Smooth muscle cell (in vitro differentiated cells): ENCODE results near the gene KRTAP5-3. TPM values are rescaled to one million over a fixed set of nuclear protein-coding genes. Genes with fewer than 3 reads are reported as not detected.

Experiments used
- DNase-seq: peaks from one replicate; lab custom pipeline; 2025; ENCODE audit not compliant: unreplicated experiment; lab: John Stamatoyannopoulos, UW
- H2AFZ ChIP-seq: fragments of 200-600 bp; sonication (generic); 2 replicates; pipeline ENCODE4 v1.6.0; 2016; ENCODE audit warnings: antibody characterized with exemption, low read depth, mild to moderate bottlenecking
- H3F3A ChIP-seq: fragments of 200-600 bp; sonication (generic); 2 replicates; pipeline ENCODE4 v1.6.0; 2017; ENCODE audit warnings: antibody characterized with exemption, low read depth
- H3K27ac ChIP-seq: fragments of 200-600 bp; sonication (generic); 2 replicates; pipeline ENCODE4 v1.5.1; 2016; ENCODE audit warnings: low read depth, mild to moderate bottlenecking
- H3K27me3 ChIP-seq: fragments of 200-600 bp; sonication (generic); 2 replicates; pipeline ENCODE4 v1.6.1; 2016; ENCODE audit warnings: low read depth, mild to moderate bottlenecking
- H3K36me3 ChIP-seq: fragments of 200-600 bp; sonication (generic); 2 replicates; pipeline ENCODE4 v1.5.1; 2016; ENCODE audit warnings: low read depth
- H3K4me1 ChIP-seq: fragments of 200-600 bp; sonication (generic); 2 replicates; pipeline ENCODE4 v1.5.1; 2016; ENCODE audit warnings: low read depth
- H3K4me2 ChIP-seq: fragments of 200-600 bp; sonication (generic); 2 replicates; pipeline ENCODE4 v1.6.0; 2016; ENCODE audit warnings: mild to moderate bottlenecking
- H3K4me3 ChIP-seq: fragments of 200-600 bp; sonication (generic); 2 replicates; pipeline ENCODE4 v1.5.1; 2016; ENCODE audit warnings: mild to moderate bottlenecking
- H3K79me2 ChIP-seq: fragments of 200-600 bp; sonication (generic); 2 replicates; pipeline ENCODE4 v1.6.0; 2016; ENCODE audit warnings: low read depth, mild to moderate bottlenecking
- H3K9ac ChIP-seq: fragments of 200-600 bp; sonication (generic); 2 replicates; pipeline ENCODE4 v1.6.0; 2016; ENCODE audit warnings: low read depth
- H3K9me3 ChIP-seq: fragments of 200-600 bp; sonication (generic); replicated peaks from 2 replicates; pipeline ENCODE4 v1.5.1; 2016; ENCODE audit warnings: low read depth
- H4K20me1 ChIP-seq: fragments of 200-600 bp; sonication (generic); 2 replicates; pipeline ENCODE4 v1.6.0; 2016; ENCODE audit warnings: low read depth
- WGBS: methylation state at CpG from one replicate; pipeline ENCODE4 v1.1.7; 2016; ENCODE audit warnings: low lambda C conversion rate; 5-methylcytosine and 5-hydroxymethylcytosine counted together
- polyA plus RNA-seq: library from polyadenylated mRNA; unstranded; fragments of >200 nt; fragmentation: Nextera tagmentation; extraction: Ambion mirVana; gene quantifications from 2 replicates; pipeline ENCODE4 v1.2.1, GENCODE V29; 2016
- total RNA-seq: library from RNA; depleted of rRNA; stranded (reverse); fragments of >200 nt; gene quantifications from 2 replicates; pipeline ENCODE4 v1.2.3, GENCODE V29; 2014
- TF ChIP-seq, protein P1 (sequence below): fragments of 200-600 bp; sonication (generic); IDR thresholded peaks from 2 replicates; pipeline ENCODE4 v1.5.1; 2017; ENCODE audit warnings: borderline replicate concordance, mild to moderate bottlenecking, antibody characterized with exemption; ENCODE audit not compliant: insufficient read depth, poor library complexity, severe bottlenecking

Gene KRTAP5-3
- total and polyA plus RNA-seq, 2 experiments from 2014 or later, result not detected

DNA sequence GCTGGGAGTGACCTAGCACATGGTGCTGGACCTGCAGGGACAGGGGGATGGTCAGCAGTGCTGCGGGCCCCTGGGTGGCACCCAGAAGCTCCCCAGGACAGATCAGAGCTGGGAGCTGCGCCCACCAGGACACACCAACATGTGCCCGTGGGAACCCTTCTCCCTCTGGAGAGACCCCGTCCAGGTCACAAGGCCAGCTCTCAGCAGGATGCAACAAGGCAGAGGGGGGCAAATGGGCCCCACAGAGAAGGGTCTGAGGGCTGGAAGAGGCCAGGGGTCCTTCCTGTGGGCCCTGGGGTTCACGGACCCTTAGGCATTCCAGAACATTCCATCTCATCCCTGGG, 42.4 kb downstream of the KRTAP5-3 start:
- WGBS, result 98% methylated on average over 5 of the region's 5 CpGs

DNA sequence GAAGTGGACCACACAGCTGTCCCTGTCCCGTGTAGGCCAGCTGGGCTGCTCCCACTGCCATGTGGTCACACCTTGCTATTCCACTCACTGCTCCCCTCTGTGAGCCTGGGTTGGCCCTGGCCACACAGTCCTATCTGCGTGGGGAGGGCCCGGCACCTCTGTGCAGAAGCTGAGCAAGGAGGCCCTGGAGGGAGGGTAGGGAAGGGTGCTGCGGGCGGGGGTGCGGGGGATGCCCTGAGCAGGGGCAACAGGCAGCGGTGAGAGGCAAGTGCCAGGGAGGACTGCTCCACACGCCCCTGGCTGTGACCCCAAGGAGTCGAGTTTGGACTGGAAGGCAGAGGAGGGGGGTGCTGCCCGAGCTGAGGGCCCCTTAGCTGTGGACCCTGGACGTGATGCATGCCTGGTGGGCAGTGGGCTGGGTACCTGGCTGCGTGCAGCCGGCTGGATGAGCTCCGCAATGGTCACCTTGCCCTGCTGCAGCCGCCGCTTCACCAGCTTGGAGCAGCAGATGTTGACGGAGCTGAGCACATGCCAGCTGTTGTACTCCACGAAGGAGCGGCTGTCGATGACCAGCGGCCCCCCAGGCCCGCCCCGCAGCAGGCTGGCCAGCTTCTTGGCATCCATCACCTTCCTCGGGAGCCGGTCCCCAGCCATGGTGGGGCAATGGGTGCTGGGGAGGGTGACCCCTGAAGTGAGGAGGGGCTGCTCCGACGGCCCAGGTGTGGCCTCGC, 42.9 kb downstream of the KRTAP5-3 start:
- Histone ChIP-seq H3K4me3 (no peak overlapping the region), H4K20me1 (peaks cover 100% of the 10 kb centered on the region), H3K9ac (no peak overlapping the region), H3K4me1 (no peaks in the 10 kb centered on the region), H3K9me3 (no peaks in the 10 kb centered on the region), H2AFZ (no peak overlapping the region), H3K79me2 (no peaks in the 10 kb centered on the region), H3K27ac (no peak overlapping the region), H3F3A (no peaks in the 10 kb centered on the region), H3K27me3 (no peaks in the 10 kb centered on the region), H3K4me2 (no peak overlapping the region), H3K36me3 (no peaks in the 10 kb centered on the region)
- DNase-seq, result no peak
- TF ChIP-seq, protein P1, sequence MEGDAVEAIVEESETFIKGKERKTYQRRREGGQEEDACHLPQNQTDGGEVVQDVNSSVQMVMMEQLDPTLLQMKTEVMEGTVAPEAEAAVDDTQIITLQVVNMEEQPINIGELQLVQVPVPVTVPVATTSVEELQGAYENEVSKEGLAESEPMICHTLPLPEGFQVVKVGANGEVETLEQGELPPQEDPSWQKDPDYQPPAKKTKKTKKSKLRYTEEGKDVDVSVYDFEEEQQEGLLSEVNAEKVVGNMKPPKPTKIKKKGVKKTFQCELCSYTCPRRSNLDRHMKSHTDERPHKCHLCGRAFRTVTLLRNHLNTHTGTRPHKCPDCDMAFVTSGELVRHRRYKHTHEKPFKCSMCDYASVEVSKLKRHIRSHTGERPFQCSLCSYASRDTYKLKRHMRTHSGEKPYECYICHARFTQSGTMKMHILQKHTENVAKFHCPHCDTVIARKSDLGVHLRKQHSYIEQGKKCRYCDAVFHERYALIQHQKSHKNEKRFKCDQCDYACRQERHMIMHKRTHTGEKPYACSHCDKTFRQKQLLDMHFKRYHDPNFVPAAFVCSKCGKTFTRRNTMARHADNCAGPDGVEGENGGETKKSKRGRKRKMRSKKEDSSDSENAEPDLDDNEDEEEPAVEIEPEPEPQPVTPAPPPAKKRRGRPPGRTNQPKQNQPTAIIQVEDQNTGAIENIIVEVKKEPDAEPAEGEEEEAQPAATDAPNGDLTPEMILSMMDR, result no peak
- WGBS, result 92% methylated on average over 27 of the region's 28 CpGs

More for the DNA sequence above, 42.4 kb downstream of the KRTAP5-3 start:
- no peaks in the 10 kb centered on the region for H3K27me3 ChIP-seq
- DNase-seq, result no peak
- no peak overlapping the region for H3K27ac ChIP-seq
- H3K79me2 ChIP-seq, result peaks cover under 1% of the 10 kb centered on the region
- no peak overlapping the region for H3K4me2 ChIP-seq
- H3K9me3 ChIP-seq, result no peaks in the 10 kb centered on the region
- H3K36me3 ChIP-seq, result no peaks in the 10 kb centered on the region
- no peak overlapping the region for H2AFZ ChIP-seq
- H3K9ac ChIP-seq, result no peak overlapping the region
- H3F3A ChIP-seq, result no peaks in the 10 kb centered on the region
- H4K20me1 ChIP-seq, result peaks cover 100% of the 10 kb centered on the region
- H3K4me3 ChIP-seq, result no peak overlapping the region
- no peaks in the 10 kb centered on the region for H3K4me1 ChIP-seq
- TF ChIP-seq, protein P1, result no peak

DNA sequence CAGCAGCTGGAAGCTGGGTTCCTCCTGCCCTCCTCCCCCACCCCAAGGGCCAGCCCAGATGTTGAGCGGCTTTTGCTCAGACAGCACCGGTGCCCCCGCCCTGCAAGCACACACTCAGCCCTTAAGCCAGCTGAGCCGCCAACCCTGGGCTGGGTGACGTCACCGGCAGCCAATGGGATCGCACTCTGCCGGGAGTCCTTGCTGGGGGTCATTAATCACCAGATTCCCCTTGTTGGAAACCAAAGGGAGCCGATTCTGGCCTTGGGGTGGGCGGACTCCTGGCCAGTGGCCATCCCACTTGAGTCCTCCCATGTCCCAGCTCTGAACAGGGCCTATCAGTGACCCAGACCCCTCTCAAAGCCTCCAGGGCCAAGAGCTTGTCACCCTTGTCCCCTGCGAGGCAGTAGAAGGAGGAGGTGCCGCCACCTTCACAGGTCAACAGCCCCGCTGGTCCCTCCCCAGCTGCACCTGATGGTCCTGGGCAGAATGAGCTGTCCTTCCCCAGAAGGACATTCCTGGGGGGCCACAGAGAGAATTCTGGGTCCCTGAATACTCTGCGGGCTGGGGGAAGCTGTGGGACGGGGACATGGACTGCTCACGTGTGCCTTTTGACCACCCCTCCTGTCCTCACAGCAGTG, 43.6 kb downstream of the KRTAP5-3 start:
- TF ChIP-seq, protein P1, result no peak
- no peak overlapping the region for H2AFZ ChIP-seq
- H3K4me3 ChIP-seq, result no peak overlapping the region
- H3K27me3 ChIP-seq, result no peaks in the 10 kb centered on the region
- H3K79me2 ChIP-seq, result no peaks in the 10 kb centered on the region
- no peak overlapping the region for H3K9ac ChIP-seq
- H4K20me1 ChIP-seq, result peaks cover 100% of the 10 kb centered on the region
- no peaks in the 10 kb centered on the region for H3K36me3 ChIP-seq
- H3F3A ChIP-seq, result no peaks in the 10 kb centered on the region
- H3K9me3 ChIP-seq, result no peaks in the 10 kb centered on the region
- H3K4me2 ChIP-seq, result peak overlapping the region; percentile 38
- WGBS, result 39% methylated on average over 16 of the region's 16 CpGs
- H3K4me1 ChIP-seq, result no peaks in the 10 kb centered on the region
- DNase-seq, result peak; percentile 41
- no peak overlapping the region for H3K27ac ChIP-seq
